Measurements from ENCODE around the gene RHBDF2.

GRCh38 chr17:76546556-76547182 lies 45.4 kb upstream of the RHBDF2 start:
- no peak for TF ChIP-seq POLR2A (IDR thresholded peaks at IDR 0.05)
- no peak for TF ChIP-seq EP300 (IDR thresholded peaks at IDR 0.05)

All from suprapubic skin (tissue), 2 donors.